Measurements from ENCODE around the gene THRB.
A peak's percentile ranks its signal among the peaks of the same experiment; 100 is the strongest.

Gene THRB

GRCh38 chr3:24378313-24378712, 116.3 kb downstream of the THRB start:
- no peak overlapping the region for H3K4me3 ChIP-seq (ENCODE audit: low read length)
- no peak for DNase-seq (ENCODE audit: low read depth)
- TF ChIP-seq CTCF (IDR thresholded peaks at IDR 0.05; ENCODE audit: insufficient read depth, low read depth, low read length, missing control alignments) = no peak

DNA sequence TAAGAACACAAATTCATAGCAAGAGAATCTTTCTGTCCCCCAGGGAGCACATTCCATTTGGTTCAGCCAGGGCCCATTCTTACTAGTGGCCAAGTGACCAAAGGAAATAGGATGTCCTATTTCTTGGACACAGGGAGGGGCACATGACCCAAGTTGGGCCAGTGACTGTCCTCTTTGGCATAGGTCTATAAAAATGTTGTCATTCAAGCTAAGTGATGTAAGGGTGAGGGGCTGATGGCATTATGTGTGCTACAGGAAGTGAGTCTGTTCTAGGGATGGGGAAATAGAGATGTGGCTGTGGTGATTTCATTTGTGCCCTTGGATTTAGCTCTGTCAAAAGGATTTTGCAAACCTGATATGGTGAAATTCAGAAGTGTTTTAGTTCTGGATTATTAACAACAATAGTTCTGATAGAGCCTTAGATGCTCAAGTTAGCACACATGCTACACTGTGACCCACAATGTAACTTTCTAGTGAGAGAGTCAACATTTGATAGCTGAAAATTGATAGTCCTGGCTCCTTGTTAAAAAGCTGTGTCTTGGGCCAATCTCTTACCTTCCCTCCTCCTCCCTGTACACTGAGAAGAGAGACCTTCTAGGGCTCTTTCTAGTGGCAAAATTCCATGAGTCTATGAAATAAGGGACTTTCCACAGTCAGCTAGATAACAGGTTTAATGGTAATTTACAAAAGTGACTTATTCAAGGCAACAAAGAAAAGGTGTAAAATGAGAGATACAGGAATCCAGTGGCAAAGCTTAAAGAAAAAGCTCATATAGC, 117.2 kb downstream of the THRB start:
- H3K4me3 ChIP-seq (ENCODE audit: low read length) = no peak overlapping the region
- DNase-seq (ENCODE audit: low read depth) = peak; percentile 44
- TF ChIP-seq CTCF (IDR thresholded peaks at IDR 0.05; ENCODE audit: insufficient read depth, low read depth, low read length, missing control alignments) = no peak

GRCh38 chr3:24375947-24376384, 118.7 kb downstream of the THRB start:
- H3K4me3 ChIP-seq (ENCODE audit: low read length) = no peak overlapping the region
- DNase-seq (ENCODE audit: low read depth) = no peak
- TF ChIP-seq CTCF (IDR thresholded peaks at IDR 0.05; ENCODE audit: insufficient read depth, low read depth, low read length, missing control alignments) = no peak

- no peak overlapping the region for H3K4me3 ChIP-seq (ENCODE audit: low read length)
- DNase-seq (ENCODE audit: low read depth) = no peak
- no peak for TF ChIP-seq CTCF (IDR thresholded peaks at IDR 0.05; ENCODE audit: insufficient read depth, low read depth, low read length, missing control alignments)
Observed at GRCh38 chr3:24374801-24375200, 119.8 kb downstream of the THRB start.

- DNase-seq (ENCODE audit: low read depth) = no peak
- H3K4me3 ChIP-seq (ENCODE audit: low read length) = no peak overlapping the region
- no peak for TF ChIP-seq CTCF (IDR thresholded peaks at IDR 0.05; ENCODE audit: insufficient read depth, low read depth, low read length, missing control alignments)
Observed at GRCh38 chr3:24373198-24373959, 121.3 kb downstream of the THRB start.

GRCh38 chr3:24372559-24373197, 122.0 kb downstream of the THRB start:
- H3K4me3 ChIP-seq (ENCODE audit: low read length) = no peak overlapping the region
- TF ChIP-seq CTCF (IDR thresholded peaks at IDR 0.05; ENCODE audit: insufficient read depth, low read depth, low read length, missing control alignments) = no peak

More at GRCh38 chr3:24372559-24373197, 122.0 kb downstream of the THRB start:
- no peak for DNase-seq (ENCODE audit: low read depth)
